ENCODE measurements around the gene HNRNPF. TPM values are rescaled to one million over a fixed set of nuclear protein-coding genes. Genes with fewer than 3 reads are reported as not detected.
"Not testable (repeated sequence)": the region's sequence is repeated elsewhere in the genome, so short reads cannot be mapped to it uniquely, and the experiment has no call there.

The HNRNPF gene, protein sequence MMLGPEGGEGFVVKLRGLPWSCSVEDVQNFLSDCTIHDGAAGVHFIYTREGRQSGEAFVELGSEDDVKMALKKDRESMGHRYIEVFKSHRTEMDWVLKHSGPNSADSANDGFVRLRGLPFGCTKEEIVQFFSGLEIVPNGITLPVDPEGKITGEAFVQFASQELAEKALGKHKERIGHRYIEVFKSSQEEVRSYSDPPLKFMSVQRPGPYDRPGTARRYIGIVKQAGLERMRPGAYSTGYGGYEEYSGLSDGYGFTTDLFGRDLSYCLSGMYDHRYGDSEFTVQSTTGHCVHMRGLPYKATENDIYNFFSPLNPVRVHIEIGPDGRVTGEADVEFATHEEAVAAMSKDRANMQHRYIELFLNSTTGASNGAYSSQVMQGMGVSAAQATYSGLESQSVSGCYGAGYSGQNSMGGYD
- polyA plus RNA-seq (2013, experiment 1 of 2): 114 TPM
- polyA plus RNA-seq (2013, experiment 2 of 2): 114 TPM

GRCh38 chr10:43408710-43409384 lies at the start of gene HNRNPF:
Gene HNRNPF (minus strand): TSS chr10:43409186. CDS start chr10:43387884, 21,302 bp downstream.
- WGBS, 2 donors (ENCODE audit: extremely low coverage in 2 of 2, insufficient read length in 2 of 2, insufficient replicate concordance in 1 of 2): no CpG with 5 or more reads among the region's 68 CpGs
- Histone ChIP-seq H3K9me3 (replicated peaks in 1 of 2; ENCODE audit: control insufficient read depth in 2 of 2, insufficient read depth in 1 of 2, low read depth in 1 of 2, low read length in 2 of 2) (peaks cover 0 to 19% of the 10 kb centered on the region in 2 donors), H2AFZ (ENCODE audit: low read length) (peak within 1 kb of the TSS; percentile 99)

GRCh38 chr10:43458227-43458626 lies 49.2 kb upstream of the HNRNPF start:
- H3K14ac ChIP-seq (ENCODE audit: low read length): no peak overlapping the region

More at GRCh38 chr10:43408710-43409384, at the start of gene HNRNPF:
- H3K36me3 ChIP-seq (replicated peaks in 1 of 2; ENCODE audit: control insufficient read depth in 2 of 2, insufficient read depth in 2 of 2, low read length in 2 of 2): peaks cover 2 to 21% of the 10 kb centered on the region in 2 donors
- no peak within 1 kb of the TSS for H4K91ac ChIP-seq (ENCODE audit: low read depth, low read length, poor library complexity)
- H3K4me2 ChIP-seq (ENCODE audit: insufficient read depth, low read length, poor library complexity, severe bottlenecking): peak within 1 kb of the TSS; percentile 89
- no peak within 1 kb of the TSS for H4K8ac ChIP-seq (ENCODE audit: low read depth, low read length)
- peak within 1 kb of the TSS; percentile 98 for H3K18ac ChIP-seq (ENCODE audit: low read length)
- H2BK15ac ChIP-seq (ENCODE audit: low read length): peak within 1 kb of the TSS; percentile 89
- H2BK5ac ChIP-seq (ENCODE audit: low read length): peak within 1 kb of the TSS; percentile 97
- no peaks in the 10 kb centered on the region for H3K27me3 ChIP-seq (ENCODE audit: control insufficient read depth in 3 of 3, insufficient read depth in 3 of 3, low read depth in 1 of 3, low read length in 3 of 3)
- H3K14ac ChIP-seq (ENCODE audit: low read length): peak within 1 kb of the TSS; percentile 38
- H2AK5ac ChIP-seq (ENCODE audit: low read depth, low read length): peak within 1 kb of the TSS; percentile 56
- H2BK12ac ChIP-seq (ENCODE audit: low read length): no peak within 1 kb of the TSS
- H2BK120ac ChIP-seq (ENCODE audit: low read depth, low read length): peak within 1 kb of the TSS; percentile 65
- no peak within 1 kb of the TSS for H3K4ac ChIP-seq (ENCODE audit: low read length)
- H3K79me1 ChIP-seq (ENCODE audit: low read depth, low read length): peaks cover 6% of the 10 kb centered on the region
- H3K4me1 ChIP-seq (ENCODE audit: control insufficient read depth in 2 of 2, insufficient read depth in 1 of 2, low read depth in 1 of 2, low read length in 2 of 2): peaks cover 3 to 10% of the 10 kb centered on the region in 2 donors
- peak; percentile 95 for DNase-seq (ENCODE audit: low spot score)
- peak within 1 kb of the TSS; percentile 91 for H3K27ac ChIP-seq (replicated peaks; ENCODE audit: low read length)
- H3K4me3 ChIP-seq (ENCODE audit: low read length in 2 of 2): peak within 1 kb of the TSS; percentile 84 to 93
- peak within 1 kb of the TSS; percentile 98 for H3K23ac ChIP-seq (ENCODE audit: low read depth, low read length, poor library complexity)
- peak within 1 kb of the TSS; percentile 92 for H3K9ac ChIP-seq (ENCODE audit: low read depth, low read length, poor library complexity)

DNA sequence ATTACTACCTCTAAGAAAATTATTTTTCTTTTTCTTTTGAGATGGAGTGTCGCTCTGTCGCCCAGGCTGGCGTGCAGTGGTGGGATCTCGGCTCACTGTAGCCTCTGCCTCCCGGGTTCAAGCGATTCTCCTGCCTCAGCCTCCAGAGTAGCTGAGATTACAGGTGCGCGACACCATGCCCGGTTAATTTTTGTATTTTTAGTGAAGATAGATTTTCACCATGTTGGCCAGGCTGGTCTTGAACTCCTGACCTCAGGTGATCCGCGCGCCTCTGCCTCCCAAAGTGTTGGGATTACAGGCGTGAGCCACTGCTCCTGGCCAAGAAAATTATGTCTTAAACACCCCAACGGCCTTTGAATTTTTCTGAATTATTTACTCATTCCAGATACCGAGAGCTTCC lies 47.6 kb upstream of the HNRNPF start:
- H3K4me3 ChIP-seq (ENCODE audit: low read length in 2 of 2); H2BK120ac ChIP-seq (ENCODE audit: low read depth, low read length); H3K4me1 ChIP-seq (ENCODE audit: control insufficient read depth in 2 of 2, insufficient read depth in 1 of 2, low read depth in 1 of 2, low read length in 2 of 2); H4K8ac ChIP-seq (ENCODE audit: low read depth, low read length); H2AFZ ChIP-seq (ENCODE audit: low read length); H3K36me3 ChIP-seq (replicated peaks in 1 of 2; ENCODE audit: control insufficient read depth in 2 of 2, insufficient read depth in 2 of 2, low read length in 2 of 2); H2BK15ac ChIP-seq (ENCODE audit: low read length); H3K9ac ChIP-seq (ENCODE audit: low read depth, low read length, poor library complexity); H3K79me1 ChIP-seq (ENCODE audit: low read depth, low read length); H3K14ac ChIP-seq (ENCODE audit: low read length); H3K9me3 ChIP-seq (replicated peaks in 1 of 2; ENCODE audit: control insufficient read depth in 2 of 2, insufficient read depth in 1 of 2, low read depth in 1 of 2, low read length in 2 of 2); H3K27me3 ChIP-seq (ENCODE audit: control insufficient read depth in 3 of 3, insufficient read depth in 3 of 3, low read depth in 1 of 3, low read length in 3 of 3); H3K27ac ChIP-seq (replicated peaks; ENCODE audit: low read length); H3K18ac ChIP-seq (ENCODE audit: low read length); H2BK12ac ChIP-seq (ENCODE audit: low read length); H2AK5ac ChIP-seq (ENCODE audit: low read depth, low read length); DNase-seq (ENCODE audit: low spot score); H4K91ac ChIP-seq (ENCODE audit: low read depth, low read length, poor library complexity); H3K4me2 ChIP-seq (ENCODE audit: insufficient read depth, low read length, poor library complexity, severe bottlenecking); H3K23ac ChIP-seq (ENCODE audit: low read depth, low read length, poor library complexity); H3K4ac ChIP-seq (ENCODE audit: low read length); H2BK5ac ChIP-seq (ENCODE audit: low read length): not testable (repeated sequence)
- no CpG with 5 or more reads among the region's 15 CpGs for WGBS, 2 donors (ENCODE audit: extremely low coverage in 2 of 2, insufficient read length in 2 of 2, insufficient replicate concordance in 1 of 2)

More at GRCh38 chr10:43458227-43458626, 49.2 kb upstream of the HNRNPF start:
- Histone ChIP-seq H3K27me3 (ENCODE audit: control insufficient read depth in 3 of 3, insufficient read depth in 3 of 3, low read depth in 1 of 3, low read length in 3 of 3) (no peaks in the 10 kb centered on the region), H3K27ac (replicated peaks; ENCODE audit: low read length) (no peak overlapping the region), H3K9ac (ENCODE audit: low read depth, low read length, poor library complexity) (no peak overlapping the region), H4K91ac (ENCODE audit: low read depth, low read length, poor library complexity) (no peak overlapping the region), H3K18ac (ENCODE audit: low read length) (no peak overlapping the region), H2BK120ac (ENCODE audit: low read depth, low read length) (no peak overlapping the region), H2BK15ac (ENCODE audit: low read length) (no peak overlapping the region), H2AFZ (ENCODE audit: low read length) (no peak overlapping the region), H2BK5ac (ENCODE audit: low read length) (no peak overlapping the region), H2AK5ac (ENCODE audit: low read depth, low read length) (no peak overlapping the region), H3K79me1 (ENCODE audit: low read depth, low read length) (no peaks in the 10 kb centered on the region), H3K23ac (ENCODE audit: low read depth, low read length, poor library complexity) (no peak overlapping the region), H4K8ac (ENCODE audit: low read depth, low read length) (no peak overlapping the region), H3K4ac (ENCODE audit: low read length) (no peak overlapping the region), H3K36me3 (replicated peaks in 1 of 2; ENCODE audit: control insufficient read depth in 2 of 2, insufficient read depth in 2 of 2, low read length in 2 of 2) (no peaks in the 10 kb centered on the region), H3K4me1 (ENCODE audit: control insufficient read depth in 2 of 2, insufficient read depth in 1 of 2, low read depth in 1 of 2, low read length in 2 of 2) (peaks cover 0 to 3% of the 10 kb centered on the region in 2 donors), H3K4me2 (ENCODE audit: insufficient read depth, low read length, poor library complexity, severe bottlenecking) (no peak overlapping the region), H2BK12ac (ENCODE audit: low read length) (no peak overlapping the region), H3K4me3 (ENCODE audit: low read length in 2 of 2) (no peak overlapping the region), H3K9me3 (replicated peaks in 1 of 2; ENCODE audit: control insufficient read depth in 2 of 2, insufficient read depth in 1 of 2, low read depth in 1 of 2, low read length in 2 of 2) (peaks cover 0 to 5% of the 10 kb centered on the region in 2 donors)
- no CpG with 5 or more reads among the region's 3 CpGs for WGBS, 2 donors (ENCODE audit: extremely low coverage in 2 of 2, insufficient read length in 2 of 2, insufficient replicate concordance in 1 of 2)
- DNase-seq (ENCODE audit: low spot score): no peak

DNA sequence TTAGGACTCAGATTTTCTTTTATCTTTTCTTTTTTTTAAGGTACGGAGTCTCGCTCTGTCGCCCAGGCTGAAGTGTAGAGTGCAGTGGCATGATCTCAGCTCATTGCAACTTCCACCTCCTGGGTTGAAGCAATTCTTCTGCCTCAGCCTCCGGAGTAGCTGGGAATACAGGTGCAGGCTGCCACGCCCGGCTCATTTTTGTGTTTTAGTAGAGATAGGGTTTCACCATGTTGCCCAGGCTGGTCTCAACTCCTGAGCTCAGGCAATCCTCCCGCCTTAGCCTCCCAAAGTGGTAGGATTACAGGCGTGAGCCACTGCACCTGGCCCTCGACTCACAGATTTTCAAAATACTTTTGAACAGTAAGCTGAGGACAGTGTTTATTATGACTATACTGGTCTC lies 45.0 kb upstream of the HNRNPF start:
- not testable (repeated sequence) for H2AK5ac ChIP-seq (ENCODE audit: low read depth, low read length); H2BK15ac ChIP-seq (ENCODE audit: low read length); H3K4ac ChIP-seq (ENCODE audit: low read length); H3K4me2 ChIP-seq (ENCODE audit: insufficient read depth, low read length, poor library complexity, severe bottlenecking); H3K4me1 ChIP-seq (ENCODE audit: control insufficient read depth in 2 of 2, insufficient read depth in 1 of 2, low read depth in 1 of 2, low read length in 2 of 2); H3K23ac ChIP-seq (ENCODE audit: low read depth, low read length, poor library complexity); H2BK120ac ChIP-seq (ENCODE audit: low read depth, low read length); H4K8ac ChIP-seq (ENCODE audit: low read depth, low read length); H2BK5ac ChIP-seq (ENCODE audit: low read length); DNase-seq (ENCODE audit: low spot score); H2AFZ ChIP-seq (ENCODE audit: low read length); H3K9me3 ChIP-seq (replicated peaks in 1 of 2; ENCODE audit: control insufficient read depth in 2 of 2, insufficient read depth in 1 of 2, low read depth in 1 of 2, low read length in 2 of 2); H3K14ac ChIP-seq (ENCODE audit: low read length); H3K27ac ChIP-seq (replicated peaks; ENCODE audit: low read length); H4K91ac ChIP-seq (ENCODE audit: low read depth, low read length, poor library complexity); H3K18ac ChIP-seq (ENCODE audit: low read length); H3K27me3 ChIP-seq (ENCODE audit: control insufficient read depth in 3 of 3, insufficient read depth in 3 of 3, low read depth in 1 of 3, low read length in 3 of 3); H3K79me1 ChIP-seq (ENCODE audit: low read depth, low read length); H2BK12ac ChIP-seq (ENCODE audit: low read length); H3K4me3 ChIP-seq (ENCODE audit: low read length in 2 of 2); H3K36me3 ChIP-seq (replicated peaks in 1 of 2; ENCODE audit: control insufficient read depth in 2 of 2, insufficient read depth in 2 of 2, low read length in 2 of 2); H3K9ac ChIP-seq (ENCODE audit: low read depth, low read length, poor library complexity)
- WGBS, 2 donors (ENCODE audit: extremely low coverage in 2 of 2, insufficient read length in 2 of 2, insufficient replicate concordance in 1 of 2): no CpG with 5 or more reads among the region's 9 CpGs
